ENCODE data around the gene GALNTL6. TPM values are rescaled to one million over a fixed set of nuclear protein-coding genes. Genes with fewer than 3 reads are reported as not detected.

Gene GALNTL6
- polyA plus RNA-seq, 1 donor (not counting 4 experiments of a cell fraction or from before 2014, with no cell fraction given): not detected

DNA sequence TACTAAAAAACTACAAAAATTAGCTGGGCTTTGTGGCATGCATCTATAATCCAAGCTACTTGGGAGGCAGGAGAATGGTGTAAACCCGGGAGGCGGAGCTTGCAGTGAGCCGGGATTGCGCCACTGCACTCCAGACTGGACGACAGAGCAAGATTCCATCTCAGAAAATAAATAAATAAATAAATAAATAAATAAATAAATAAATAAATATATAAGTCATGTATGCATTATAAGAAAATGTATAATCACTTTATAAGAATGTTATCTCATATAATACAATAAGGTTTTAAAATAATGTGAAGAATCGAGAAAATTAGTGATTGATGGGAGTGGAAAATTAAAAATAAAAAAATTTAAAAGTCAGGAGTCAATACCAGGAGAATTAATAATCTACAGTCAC, 127.5 kb downstream of the GALNTL6 start:
- FAIRE-seq: no peak

DNA sequence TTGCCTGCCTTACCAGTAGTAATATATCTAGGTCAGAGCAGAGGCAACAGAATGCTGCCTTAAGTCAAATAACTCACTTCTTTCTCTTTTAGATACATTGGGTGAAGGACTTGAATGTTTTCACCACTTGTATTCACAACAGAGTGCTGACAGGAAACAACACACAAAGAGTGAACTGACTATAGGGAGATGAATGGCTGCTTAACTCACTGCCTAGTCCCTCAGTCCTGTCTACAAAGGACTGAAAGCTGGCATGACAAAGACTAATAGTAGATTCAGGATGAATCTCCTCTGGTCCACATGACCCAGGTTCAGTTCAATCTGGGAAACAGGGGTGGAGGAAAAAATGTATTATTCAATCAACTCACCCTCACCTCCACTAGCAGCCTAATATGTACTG, 134.2 kb downstream of the GALNTL6 start:
- FAIRE-seq: no peak

More for the DNA sequence above, 127.5 kb downstream of the GALNTL6 start:
- Histone ChIP-seq H3K4me1 (ENCODE audit: control insufficient read depth, extremely low read depth, insufficient read depth, low read length) (no peaks in the 10 kb centered on the region), H3K9ac (ENCODE audit: control insufficient read depth, extremely low read depth, insufficient read depth, low read length) (no peak overlapping the region), H3K79me2 (ENCODE audit: control insufficient read depth, insufficient read depth, low read length) (no peaks in the 10 kb centered on the region), H3K9me1 (ENCODE audit: control insufficient read depth, extremely low read depth, insufficient read depth, low read length) (no peaks in the 10 kb centered on the region), H4K20me1 (ENCODE audit: control insufficient read depth, extremely low read depth, insufficient read depth, low read length) (no peaks in the 10 kb centered on the region), H3K36me3 (ENCODE audit: control insufficient read depth in 2 of 2, extremely low read depth in 1 of 2, insufficient read depth in 2 of 2, low read length in 2 of 2) (no peaks in the 10 kb centered on the region), H2AFZ (ENCODE audit: control insufficient read depth, low read length) (no peak overlapping the region), H3K4me3 (ENCODE audit: control insufficient read depth in 2 of 3, extremely low read depth in 1 of 3, insufficient read depth in 2 of 3, low read depth in 1 of 3, low read length in 3 of 3) (no peak overlapping the region), H3K27ac (ENCODE audit: control insufficient read depth, insufficient read depth, low read length) (no peak overlapping the region), H3K27me3 (ENCODE audit: control insufficient read depth, extremely low read depth, insufficient read depth, low read length) (no peaks in the 10 kb centered on the region), H3K9me3 (ENCODE audit: control insufficient read depth, low read depth, low read length) (no peaks in the 10 kb centered on the region), H3K4me2 (ENCODE audit: control insufficient read depth, extremely low read depth, insufficient read depth, low read depth, low read length) (no peak overlapping the region)
- dilution Hi-C loops (cut with MboI; ENCODE audit: extremely low pct_ligation_motif_present, low sequenced_read_pairs): no loop called here
- no peak for DNase-seq (ENCODE audit: low read depth, low spot score)
- TF ChIP-seq, protein P1, sequence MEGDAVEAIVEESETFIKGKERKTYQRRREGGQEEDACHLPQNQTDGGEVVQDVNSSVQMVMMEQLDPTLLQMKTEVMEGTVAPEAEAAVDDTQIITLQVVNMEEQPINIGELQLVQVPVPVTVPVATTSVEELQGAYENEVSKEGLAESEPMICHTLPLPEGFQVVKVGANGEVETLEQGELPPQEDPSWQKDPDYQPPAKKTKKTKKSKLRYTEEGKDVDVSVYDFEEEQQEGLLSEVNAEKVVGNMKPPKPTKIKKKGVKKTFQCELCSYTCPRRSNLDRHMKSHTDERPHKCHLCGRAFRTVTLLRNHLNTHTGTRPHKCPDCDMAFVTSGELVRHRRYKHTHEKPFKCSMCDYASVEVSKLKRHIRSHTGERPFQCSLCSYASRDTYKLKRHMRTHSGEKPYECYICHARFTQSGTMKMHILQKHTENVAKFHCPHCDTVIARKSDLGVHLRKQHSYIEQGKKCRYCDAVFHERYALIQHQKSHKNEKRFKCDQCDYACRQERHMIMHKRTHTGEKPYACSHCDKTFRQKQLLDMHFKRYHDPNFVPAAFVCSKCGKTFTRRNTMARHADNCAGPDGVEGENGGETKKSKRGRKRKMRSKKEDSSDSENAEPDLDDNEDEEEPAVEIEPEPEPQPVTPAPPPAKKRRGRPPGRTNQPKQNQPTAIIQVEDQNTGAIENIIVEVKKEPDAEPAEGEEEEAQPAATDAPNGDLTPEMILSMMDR (optimal IDR thresholded peaks at IDR 0.05 in 1 of 3, IDR thresholded peaks at IDR 0.05 in 1 of 3, conservative IDR thresholded peaks at IDR 0.05 in 1 of 3; ENCODE audit: extremely low read depth in 1 of 3, insufficient read depth in 2 of 3, low read length in 3 of 3): no peak
- no peak for TF ChIP-seq EZH2 (IDR thresholded peaks at IDR 0.05; ENCODE audit: low read length)

More for the DNA sequence above, 134.2 kb downstream of the GALNTL6 start:
- Histone ChIP-seq H3K27me3 (ENCODE audit: control insufficient read depth, extremely low read depth, insufficient read depth, low read length) (no peaks in the 10 kb centered on the region), H2AFZ (ENCODE audit: control insufficient read depth, low read length) (no peak overlapping the region), H3K9me3 (ENCODE audit: control insufficient read depth, low read depth, low read length) (no peaks in the 10 kb centered on the region), H3K4me1 (ENCODE audit: control insufficient read depth, extremely low read depth, insufficient read depth, low read length) (no peaks in the 10 kb centered on the region), H3K9ac (ENCODE audit: control insufficient read depth, extremely low read depth, insufficient read depth, low read length) (no peak overlapping the region), H3K4me3 (ENCODE audit: control insufficient read depth in 2 of 3, extremely low read depth in 1 of 3, insufficient read depth in 2 of 3, low read depth in 1 of 3, low read length in 3 of 3) (no peak overlapping the region), H3K9me1 (ENCODE audit: control insufficient read depth, extremely low read depth, insufficient read depth, low read length) (no peaks in the 10 kb centered on the region), H3K79me2 (ENCODE audit: control insufficient read depth, insufficient read depth, low read length) (no peaks in the 10 kb centered on the region), H3K27ac (ENCODE audit: control insufficient read depth, insufficient read depth, low read length) (no peak overlapping the region), H4K20me1 (ENCODE audit: control insufficient read depth, extremely low read depth, insufficient read depth, low read length) (no peaks in the 10 kb centered on the region), H3K36me3 (ENCODE audit: control insufficient read depth in 2 of 2, extremely low read depth in 1 of 2, insufficient read depth in 2 of 2, low read length in 2 of 2) (no peaks in the 10 kb centered on the region), H3K4me2 (ENCODE audit: control insufficient read depth, extremely low read depth, insufficient read depth, low read depth, low read length) (no peak overlapping the region)
- dilution Hi-C loops (cut with MboI; ENCODE audit: extremely low pct_ligation_motif_present, low sequenced_read_pairs): no loop called here
- DNase-seq (ENCODE audit: low read depth, low spot score): no peak
- TF ChIP-seq, protein P1 (optimal IDR thresholded peaks at IDR 0.05 in 1 of 3, IDR thresholded peaks at IDR 0.05 in 1 of 3, conservative IDR thresholded peaks at IDR 0.05 in 1 of 3; ENCODE audit: extremely low read depth in 1 of 3, insufficient read depth in 2 of 3, low read length in 3 of 3): no peak
- TF ChIP-seq EZH2 (IDR thresholded peaks at IDR 0.05; ENCODE audit: low read length): no peak

Measured in keratinocyte (primary cell).